Stomach (tissue), 4 donors: Measurements from ENCODE around the gene CYP2C18.

ENCODE experiments used
- CTCF ChIP-seq, 7 experiments: fragments of 450-650 bp in 4 of 7; fragments of 200-600 bp in 3 of 7; sonication (generic) in 3 of 7; IDR thresholded peaks; one replicate each; pipeline ENCODE4 v1.5.1; 2016 to 2019; ENCODE audit warnings: antibody characterized with exemption in 7 of 7, control low read depth in 2 of 7, mild to moderate bottlenecking in 1 of 7
- EP300 ChIP-seq: sonication (generic); formaldehyde crosslinking; IDR thresholded peaks from one replicate; pipeline ENCODE4 v1.6.1; 2017; ENCODE audit warnings: antibody characterized with exemption
- POLR2A ChIP-seq, 4 donors: fragments of 450-650 bp; IDR thresholded peaks; one replicate each; pipeline ENCODE4 v1.6.1; 2016; ENCODE audit warnings: antibody characterized with exemption in 4 of 4, control low read depth in 2 of 4, mild to moderate bottlenecking in 1 of 4, moderate library complexity in 1 of 4
- POLR2AphosphoS5 ChIP-seq, 3 donors: sonication (generic); formaldehyde crosslinking; IDR thresholded peaks; one replicate each; pipeline ENCODE4 v1.6.1; 2016; ENCODE audit warnings: antibody characterized with exemption in 3 of 3

GRCh38 chr10:94710578-94710977 lies 27.0 kb downstream of the CYP2C18 start:
- TF ChIP-seq CTCF (IDR thresholded peaks at IDR 0.05) (no peak), POLR2A (IDR thresholded peaks at IDR 0.05) (no peak), POLR2AphosphoS5 (IDR thresholded peaks at IDR 0.05) (no peak), EP300 (no peak)
